Measurements from ENCODE around the gene B3GAT1. TPM values are rescaled to one million over a fixed set of nuclear protein-coding genes. Genes with fewer than 3 reads are reported as not detected.

Gene B3GAT1
- total RNA-seq, 1 donor from 2014 or later = 1.9 TPM

- Histone ChIP-seq H3K9ac (ENCODE audit: low read length) (no peak overlapping the region), H3K36me3 (ENCODE audit: insufficient read depth, low read length) (no peaks in the 10 kb centered on the region), H2AFZ (ENCODE audit: low read depth, low read length) (no peak overlapping the region), H3K4me1 (ENCODE audit: insufficient read depth, low read length) (no peaks in the 10 kb centered on the region), H4K20me1 (ENCODE audit: insufficient read depth, low read length) (no peaks in the 10 kb centered on the region), H3K27ac (ENCODE audit: low read depth, low read length) (no peak overlapping the region), H3K4me2 (ENCODE audit: low read length) (no peak overlapping the region), H3K79me2 (ENCODE audit: insufficient read depth, low read length) (no peaks in the 10 kb centered on the region), H3K4me3 (ENCODE audit: insufficient read depth, low read depth, low read length) (no peak overlapping the region), H3K27me3 (ENCODE audit: insufficient read depth, low read length) (no peaks in the 10 kb centered on the region), H3K9me3 (ENCODE audit: insufficient read depth, low read depth, low read length) (no peaks in the 10 kb centered on the region)
- DNase-seq (ENCODE audit: low read depth) (no peak), FAIRE-seq (no peak)
- Mint-ChIP-seq H3K4me1 (ENCODE audit: low read depth, unreplicated experiment) (no peaks in the 10 kb centered on the region), H3K27me3 (ENCODE audit: low read depth, unreplicated experiment) (peaks cover 45% of the 10 kb centered on the region), H3K36me3 (ENCODE audit: low read depth, unreplicated experiment) (no peaks in the 10 kb centered on the region), H3K9me3 (ENCODE audit: unreplicated experiment) (no peaks in the 10 kb centered on the region), H3K4me3 (ENCODE audit: unreplicated experiment) (no peak overlapping the region), H3K27ac (ENCODE audit: unreplicated experiment) (no peak overlapping the region)
- no peak for TF ChIP-seq CTCF (IDR thresholded peaks at IDR 0.05; ENCODE audit: insufficient read depth, low read depth, low read length)
Measured at GRCh38 chr11:134358856-134359490, 53.1 kb downstream of the B3GAT1 start.

DNA sequence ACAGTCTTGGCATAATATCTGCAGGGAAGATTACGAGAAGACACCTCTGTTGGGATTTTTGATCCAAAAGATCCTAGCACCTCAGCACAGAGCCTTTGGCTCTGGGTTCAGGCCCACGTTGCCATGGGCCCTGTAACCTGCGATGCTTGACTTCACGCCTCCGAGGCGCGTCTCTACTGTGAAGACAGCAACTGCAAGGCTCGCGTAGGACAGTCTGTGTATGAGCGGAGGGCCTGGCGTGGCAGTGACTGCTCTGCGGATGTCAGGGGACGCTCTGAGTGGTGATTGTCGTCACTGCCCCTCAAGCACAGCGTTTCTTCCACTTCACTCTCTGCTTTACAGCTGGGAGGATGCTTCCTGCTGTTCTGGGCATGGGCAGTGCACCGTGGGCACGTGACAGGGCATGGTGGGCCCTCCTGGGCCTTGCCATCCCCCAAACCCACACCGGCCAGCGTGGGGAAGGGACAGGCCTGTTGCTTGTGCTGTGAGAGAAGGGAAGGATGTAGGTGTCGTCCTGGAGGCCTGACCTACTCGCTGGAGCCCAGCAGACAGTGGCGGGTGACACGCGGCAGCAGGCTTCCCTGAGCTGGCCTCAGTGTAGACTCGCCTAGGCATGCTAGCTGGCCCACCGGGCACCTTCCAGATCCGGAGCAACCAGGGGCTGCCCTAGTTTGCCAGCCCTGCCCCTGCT is 53.7 kb downstream of the B3GAT1 start:
- H3K4me3 ChIP-seq (ENCODE audit: insufficient read depth, low read depth, low read length) = no peak overlapping the region
- Mint-ChIP-seq H3K27ac (ENCODE audit: unreplicated experiment) (no peak overlapping the region), H3K9me3 (ENCODE audit: unreplicated experiment) (no peaks in the 10 kb centered on the region), H3K4me3 (ENCODE audit: unreplicated experiment) (no peak overlapping the region), H3K4me1 (ENCODE audit: low read depth, unreplicated experiment) (no peaks in the 10 kb centered on the region), H3K27me3 (ENCODE audit: low read depth, unreplicated experiment) (peaks cover 42% of the 10 kb centered on the region), H3K36me3 (ENCODE audit: low read depth, unreplicated experiment) (no peaks in the 10 kb centered on the region)
- H3K36me3 ChIP-seq (ENCODE audit: insufficient read depth, low read length) = no peaks in the 10 kb centered on the region
- DNase-seq (ENCODE audit: low read depth) (no peak), FAIRE-seq (no peak)
- TF ChIP-seq CTCF (IDR thresholded peaks at IDR 0.05; ENCODE audit: insufficient read depth, low read depth, low read length) (no peak), EZH2 (IDR thresholded peaks at IDR 0.05; ENCODE audit: insufficient read depth, low read length) (no peak)
- H3K4me2 ChIP-seq (ENCODE audit: low read length) = no peak overlapping the region
- no peaks in the 10 kb centered on the region for H4K20me1 ChIP-seq (ENCODE audit: insufficient read depth, low read length)
- no peaks in the 10 kb centered on the region for H3K79me2 ChIP-seq (ENCODE audit: insufficient read depth, low read length)
- H3K4me1 ChIP-seq (ENCODE audit: insufficient read depth, low read length) = no peaks in the 10 kb centered on the region
- H3K9me3 ChIP-seq (ENCODE audit: insufficient read depth, low read depth, low read length) = no peaks in the 10 kb centered on the region
- no peaks in the 10 kb centered on the region for H3K27me3 ChIP-seq (ENCODE audit: insufficient read depth, low read length)
- no peak overlapping the region for H2AFZ ChIP-seq (ENCODE audit: low read depth, low read length)
- H3K27ac ChIP-seq (ENCODE audit: low read depth, low read length) = no peak overlapping the region
- H3K9ac ChIP-seq (ENCODE audit: low read length) = no peak overlapping the region

DNA sequence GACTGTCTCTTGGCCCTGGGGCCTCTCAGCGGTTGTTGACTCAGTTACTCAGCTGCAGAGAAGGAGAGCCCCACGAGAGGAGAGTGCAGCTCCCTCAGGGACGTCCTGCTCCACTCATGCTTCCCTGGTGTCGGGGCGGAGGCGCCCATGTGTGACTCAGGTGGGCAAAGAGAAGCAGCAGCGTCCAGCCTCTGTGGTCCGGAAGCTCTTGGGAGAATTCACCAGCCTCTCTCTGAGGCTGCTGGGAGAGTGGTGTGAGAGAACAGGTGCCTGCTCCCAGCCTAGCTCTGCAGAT is 54.5 kb downstream of the B3GAT1 start:
- Histone ChIP-seq H3K27ac (ENCODE audit: low read depth, low read length) (no peak overlapping the region), H4K20me1 (ENCODE audit: insufficient read depth, low read length) (no peaks in the 10 kb centered on the region), H3K9ac (ENCODE audit: low read length) (no peak overlapping the region), H3K4me1 (ENCODE audit: insufficient read depth, low read length) (no peaks in the 10 kb centered on the region), H3K9me3 (ENCODE audit: insufficient read depth, low read depth, low read length) (no peaks in the 10 kb centered on the region), H3K27me3 (ENCODE audit: insufficient read depth, low read length) (no peaks in the 10 kb centered on the region), H3K4me3 (ENCODE audit: insufficient read depth, low read depth, low read length) (no peak overlapping the region), H3K36me3 (ENCODE audit: insufficient read depth, low read length) (no peaks in the 10 kb centered on the region), H3K4me2 (ENCODE audit: low read length) (no peak overlapping the region), H2AFZ (ENCODE audit: low read depth, low read length) (no peak overlapping the region), H3K79me2 (ENCODE audit: insufficient read depth, low read length) (no peaks in the 10 kb centered on the region)
- H3K4me1 Mint-ChIP-seq (ENCODE audit: low read depth, unreplicated experiment) = no peaks in the 10 kb centered on the region
- no peak overlapping the region for H3K27ac Mint-ChIP-seq (ENCODE audit: unreplicated experiment)
- DNase-seq (ENCODE audit: low read depth) (no peak), FAIRE-seq (no peak)
- H3K36me3 Mint-ChIP-seq (ENCODE audit: low read depth, unreplicated experiment) = no peaks in the 10 kb centered on the region
- H3K27me3 Mint-ChIP-seq (ENCODE audit: low read depth, unreplicated experiment) = peaks cover 35% of the 10 kb centered on the region
- H3K4me3 Mint-ChIP-seq (ENCODE audit: unreplicated experiment) = no peak overlapping the region
- no peak for TF ChIP-seq EZH2 (IDR thresholded peaks at IDR 0.05; ENCODE audit: insufficient read depth, low read length)
- TF ChIP-seq CTCF (IDR thresholded peaks at IDR 0.05; ENCODE audit: insufficient read depth, low read depth, low read length) = no peak
- no peaks in the 10 kb centered on the region for H3K9me3 Mint-ChIP-seq (ENCODE audit: unreplicated experiment)
